GM12878 (cell line): Measurements from ENCODE around the gene TMED1. TPM values are rescaled to one million over a fixed set of nuclear protein-coding genes. Genes with fewer than 3 reads are reported as not detected.
A peak's percentile ranks its signal among the peaks of the same experiment; 100 is the strongest.

Experiments
- ATAC-seq: fragments of 200-7000 bp; cut with Tn5 transposase; 3 replicates; pipeline ENCODE4 v1.9.1; 2020; ENCODE audit warnings: mild to moderate bottlenecking, moderate library complexity
- BruUV-seq: library from RNA; stranded (reverse); fragments of 400-500 nt; replicated peaks from 2 replicates; lab custom pipeline; 2021; lab: Mats Ljungman, UMichigan
- CTCF ChIA-PET: fragments of 300-600 bp; sonication (Branson Sonifier 250); formaldehyde crosslinking; extraction: SDS; loops from one replicate; lab custom pipeline; 2021; ENCODE audit warnings: inconsistent platforms; lab: Yijun Ruan, JAX
- POLR2A ChIA-PET: fragments of 350-600 bp; formaldehyde crosslinking; extraction: SDS; loops from one replicate; lab custom pipeline; 2021; ENCODE audit warnings: inconsistent platforms; lab: Charles Lee
- RAD21 ChIA-PET: fragments of 300-600 bp; sonication (Branson Sonifier 250); formaldehyde crosslinking; loops from one replicate; lab custom pipeline; 2023; ENCODE audit warnings: antibody characterized with exemption; ENCODE audit not compliant: unreplicated experiment; lab: Charles Lee
- SMC1A ChIA-PET: fragments of 300-600 bp; sonication (Branson Sonifier 250); formaldehyde crosslinking; loops from one replicate; lab custom pipeline; 2023; ENCODE audit not compliant: unreplicated experiment, uncharacterized antibody; lab: Charles Lee
- DNase-seq: peaks from one replicate; pipeline ENCODE4 v3.0.0-alpha.2; 2011; ENCODE audit warnings: low read depth, low spot score
- FAIRE-seq: peaks from 3 replicates; lab custom pipeline; 2011; peaks lifted over from hg19 to GRCh38; lab: Jason Lieb, UNC
- H2AFZ ChIP-seq: 2 replicates; pipeline ENCODE4 v1.6.0; 2011; ENCODE audit warnings: low read depth, low read length, control low read depth; ENCODE audit not compliant: control insufficient read depth
- H3K27ac ChIP-seq: 2 replicates; pipeline ENCODE4 v1.5.1; 2011; ENCODE audit warnings: control low read depth; ENCODE audit not compliant: control insufficient read depth, insufficient read depth
- H3K27me3 ChIP-seq, 2 experiments: replicated peaks in 1 of 2; 2 replicates each; pipeline versions ENCODE4 v1.6.0 to v1.6.1; 2011; ENCODE audit warnings: low read length in 1 of 2; ENCODE audit not compliant: control insufficient read depth in 2 of 2, insufficient read depth in 2 of 2
- H3K36me3 ChIP-seq, 2 experiments: 2 replicates each; pipeline ENCODE4 v1.5.1; 2011; ENCODE audit warnings: low read length in 1 of 2; ENCODE audit not compliant: control insufficient read depth in 2 of 2, insufficient read depth in 2 of 2
- H3K4me1 ChIP-seq: 2 replicates; pipeline ENCODE4 v1.6.1; 2011; ENCODE audit warnings: mild to moderate bottlenecking, low read length, moderate library complexity, mixed read lengths; ENCODE audit not compliant: control insufficient read depth, insufficient read depth
- H3K4me2 ChIP-seq: 2 replicates; pipeline ENCODE4 v1.6.0; 2011; ENCODE audit warnings: control low read depth; ENCODE audit not compliant: control insufficient read depth, insufficient read depth
- H3K4me3 ChIP-seq: fragments of 200-600 bp; sonication (generic); 2 replicates; pipeline ENCODE4 v1.5.1; 2016
- H3K79me2 ChIP-seq: 2 replicates; pipeline ENCODE4 v1.6.0; 2011; ENCODE audit warnings: low read length; ENCODE audit not compliant: control insufficient read depth, insufficient read depth
- H3K9ac ChIP-seq: 2 replicates; pipeline ENCODE4 v1.8.0; 2011; ENCODE audit warnings: low read length, control low read depth, mixed read lengths; ENCODE audit not compliant: control insufficient read depth, insufficient read depth
- H3K9me3 ChIP-seq: replicated peaks from 3 replicates; pipeline ENCODE4 v1.5.1; 2011; ENCODE audit warnings: mild to moderate bottlenecking, low read length; ENCODE audit not compliant: control insufficient read depth, insufficient read depth
- H4K20me1 ChIP-seq: 2 replicates; pipeline ENCODE4 v1.6.0; 2011; ENCODE audit not compliant: control insufficient read depth, insufficient read depth
- CHD1 ChIP-seq: IDR thresholded peaks from 2 replicates; pipeline ENCODE4 v1.6.1; 2012; ENCODE audit warnings: low read depth, low read length, improper control_type of control experiment
- EZH2 ChIP-seq: IDR thresholded peaks from 2 replicates; pipeline ENCODE4 v1.6.1; 2012; ENCODE audit warnings: low read depth, mild to moderate bottlenecking, control low read depth, inconsistent platforms, low read length, borderline replicate concordance; ENCODE audit not compliant: control insufficient read depth
- JUNB ChIP-seq: IDR thresholded peaks from 2 replicates; pipeline ENCODE4 v1.6.1; 2016; ENCODE audit warnings: antibody characterized with exemption, mild to moderate bottlenecking
- MTA2 ChIP-seq: fragments of 450-650 bp; IDR thresholded peaks from 2 replicates; pipeline ENCODE4 v1.6.1; 2016; ENCODE audit warnings: low read depth, mild to moderate bottlenecking, moderate library complexity
- TCF3 ChIP-seq: IDR thresholded peaks from 2 replicates; pipeline ENCODE4 v1.6.1; 2012; ENCODE audit warnings: low read depth, mild to moderate bottlenecking, low read length, borderline replicate concordance; ENCODE audit not compliant: insufficient read depth
- WGBS: methylation state at CpG from one replicate; pipeline ENCODE4 v1.1.6; 2016; ENCODE audit warnings: low lambda C conversion rate; ENCODE audit not compliant: insufficient replicate concordance, insufficient coverage; ENCODE audit errors: missing lambda C conversion rate; 5-methylcytosine and 5-hydroxymethylcytosine counted together
- in situ Hi-C: fragments of 300-500 bp; cut with MboI; formaldehyde crosslinking; loops from 9 replicates; pipeline ENCODE4 v1.14.3; 2018; ENCODE audit warnings: mixed read lengths
- intact Hi-C: fragments of 100-400 bp; cut with micrococcal nuclease; formaldehyde crosslinking; loops from one replicate; pipeline ENCODE4 v1.14.2; 2022; ENCODE audit not compliant: unreplicated experiment
- polyA plus RNA-seq, 11 experiments: library from polyadenylated mRNA; depleted of rRNA in 4 of 11; unstranded in 6 of 11; stranded (reverse) in 5 of 11; fragments of >200 nt; fragmentation: Nextera tagmentation in 4 of 11; fragmentation: Illumina TruSeq in 1 of 11; extraction: Ambion mirVana in 4 of 11; extraction: Trizol in 1 of 11; gene quantifications; 1 replicate in 1 of 11; 2 replicates in 10 of 11; pipeline versions ENCODE4 v1.2.1 to v1.2.3, GENCODE V29; 2011 to 2016; ENCODE audit warnings: inconsistent platforms in 2 of 11, missing spikeins in 2 of 11, low read depth in 1 of 11
- total RNA-seq, 4 experiments: library from RNA; depleted of rRNA in 3 of 4; stranded (reverse); fragments of >200 nt in 3 of 4; fragmentation: Illumina TruSeq in 1 of 4; extraction: Trizol in 1 of 4; gene quantifications; 2 replicates each; pipeline versions ENCODE4 v1.2.1 to v1.2.3, GENCODE V29; 2013 to 2021
- TF ChIP-seq, protein P1 (sequence below), 3 experiments: IDR thresholded peaks in 2 of 3; conservative IDR thresholded peaks in 1 of 3; 2 replicates each; pipeline ENCODE4 v1.5.1; 2011; ENCODE audit warnings: low read depth in 3 of 3, low read length in 3 of 3, mild to moderate bottlenecking in 3 of 3, control low read depth in 2 of 3, moderate library complexity in 2 of 3, inconsistent platforms in 1 of 3, mixed read lengths in 1 of 3; ENCODE audit not compliant: control insufficient read depth in 2 of 3, insufficient read depth in 1 of 3; ENCODE audit errors: extremely low read depth in 1 of 3
- TF ChIP-seq, protein P2 (sequence below): IDR thresholded peaks from 2 replicates; pipeline ENCODE4 v1.6.1; 2012; ENCODE audit warnings: mild to moderate bottlenecking, low read depth, low read length

The TMED1 gene
- total and polyA plus RNA-seq, 10 of the 15 experiments (the other 5 are each of a cell fraction or from before 2014, with no cell fraction given) = 0.60 to 23.1 (median 12.3) TPM

DNA sequence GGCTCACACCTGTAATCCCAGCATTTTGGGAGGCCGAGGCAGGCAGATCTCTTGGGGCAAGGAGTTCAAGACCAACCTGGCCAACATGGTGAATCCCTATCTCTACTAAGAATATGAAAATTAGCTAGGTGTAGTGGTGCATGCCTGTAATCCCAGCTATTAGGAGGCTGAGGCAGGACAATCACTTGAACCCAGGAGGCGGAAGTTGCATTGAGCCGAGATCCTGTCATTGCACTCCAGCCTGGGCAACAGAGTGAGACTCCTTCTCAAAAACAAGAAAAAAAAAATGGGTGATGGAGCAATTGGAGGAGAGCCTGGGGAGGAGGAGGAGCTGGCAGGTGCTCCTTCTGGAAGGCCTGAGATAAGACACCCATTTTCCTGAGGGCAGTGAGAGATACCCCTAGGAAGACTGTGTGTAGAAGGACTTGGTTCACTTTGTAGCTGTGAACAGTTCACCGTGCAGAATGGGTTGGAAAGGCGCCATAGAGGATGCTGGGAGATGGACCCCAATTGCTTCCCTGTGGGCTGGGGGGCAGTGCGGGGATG lies 26.6 kb upstream of the TMED1 start:
- Histone ChIP-seq H3K4me2 (no peak overlapping the region), H2AFZ (no peak overlapping the region), H3K9ac (no peak overlapping the region), H3K4me3 (no peak overlapping the region), H3K4me1 (peaks cover under 1% of the 10 kb centered on the region), H3K27ac (no peak overlapping the region), H3K9me3 (no peaks in the 10 kb centered on the region), H3K27me3 (no peaks in the 10 kb centered on the region), H4K20me1 (no peaks in the 10 kb centered on the region), H3K79me2 (no peaks in the 10 kb centered on the region), H3K36me3 (no peaks in the 10 kb centered on the region)
- ChIA-PET SMC1A (interaction anchor here (2.9 to 6.9 kb wide), 2 partner anchors 144 to 160 kb away, joined by 17 to 102 read pairs; partner anchors contain the start of genes DNM2 and QTRT1), RAD21 (interaction anchor here (1.1 to 2.4 kb wide), 2 partner anchors 145 to 161 kb away, joined by 5 to 38 read pairs; partner anchors contain the start of genes DNM2 and QTRT1), POLR2A (interaction anchor here (0.6 to 4.6 kb wide), 2 partner anchors 34 to 144 kb away, joined by 5 to 34 read pairs; partner anchors contain the start of gene DNM2), CTCF (interaction anchor here (0.6 to 7.5 kb wide), 6 partner anchors 8 to 219 kb away, joined by 3 to 211 read pairs (median 26); partner anchors contain the start of genes C19orf38, DNM2 and TMED1)
- no peak for ATAC-seq
- no TSS peak for BruUV-seq
- DNase-seq = no peak
- WGBS = 84% methylated on average over 6 of the region's 6 CpGs
- intact Hi-C loops (no loop called here), in situ Hi-C loops (loop anchor here (5.0 kb wide), 1 partner anchor 145 kb away; the partner anchor contains the start of gene DNM2)
- FAIRE-seq = no peak
- no peak for TF ChIP-seq CHD1
- TF ChIP-seq JUNB = no peak

DNA sequence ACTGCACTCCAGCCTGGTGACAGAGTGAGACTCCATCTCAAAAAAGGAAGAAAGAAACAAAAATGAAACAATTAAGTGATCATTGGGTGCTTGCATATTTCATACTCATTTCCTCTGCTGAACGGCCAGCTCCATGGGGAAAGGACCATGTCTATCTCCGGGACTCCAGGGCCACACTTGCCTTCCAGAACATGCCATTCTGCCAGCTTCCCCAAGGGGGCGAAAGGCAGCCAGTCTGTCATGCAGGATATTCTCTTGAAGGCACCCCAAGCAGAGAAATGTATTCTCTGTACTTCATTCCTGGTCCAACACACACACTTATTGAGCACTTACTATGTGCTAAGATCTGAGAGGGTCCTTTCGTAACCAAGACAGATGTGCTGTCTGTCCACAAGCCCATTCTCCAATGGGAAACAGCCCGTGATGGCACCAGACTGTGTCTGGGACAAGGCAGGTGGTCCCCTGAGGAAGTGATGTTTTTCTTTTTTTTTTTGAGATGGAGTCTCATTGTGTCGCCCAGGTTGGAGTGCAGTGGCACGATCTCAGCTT lies 25.2 kb upstream of the TMED1 start:
- POLR2A ChIA-PET = interaction anchor here (0.6 to 0.7 kb wide), 2 partner anchors 10 to 430 kb away, joined by 4 to 5 read pairs; partner anchors contain the start of gene CARM1
- FAIRE-seq (peak; percentile 57), DNase-seq (no peak), ATAC-seq (peak; percentile 43; the same call in 2 of the 3 replicates)
- no peak for TF ChIP-seq MTA2
- TF ChIP-seq EZH2 = no peak
- TF ChIP-seq, protein P1, sequence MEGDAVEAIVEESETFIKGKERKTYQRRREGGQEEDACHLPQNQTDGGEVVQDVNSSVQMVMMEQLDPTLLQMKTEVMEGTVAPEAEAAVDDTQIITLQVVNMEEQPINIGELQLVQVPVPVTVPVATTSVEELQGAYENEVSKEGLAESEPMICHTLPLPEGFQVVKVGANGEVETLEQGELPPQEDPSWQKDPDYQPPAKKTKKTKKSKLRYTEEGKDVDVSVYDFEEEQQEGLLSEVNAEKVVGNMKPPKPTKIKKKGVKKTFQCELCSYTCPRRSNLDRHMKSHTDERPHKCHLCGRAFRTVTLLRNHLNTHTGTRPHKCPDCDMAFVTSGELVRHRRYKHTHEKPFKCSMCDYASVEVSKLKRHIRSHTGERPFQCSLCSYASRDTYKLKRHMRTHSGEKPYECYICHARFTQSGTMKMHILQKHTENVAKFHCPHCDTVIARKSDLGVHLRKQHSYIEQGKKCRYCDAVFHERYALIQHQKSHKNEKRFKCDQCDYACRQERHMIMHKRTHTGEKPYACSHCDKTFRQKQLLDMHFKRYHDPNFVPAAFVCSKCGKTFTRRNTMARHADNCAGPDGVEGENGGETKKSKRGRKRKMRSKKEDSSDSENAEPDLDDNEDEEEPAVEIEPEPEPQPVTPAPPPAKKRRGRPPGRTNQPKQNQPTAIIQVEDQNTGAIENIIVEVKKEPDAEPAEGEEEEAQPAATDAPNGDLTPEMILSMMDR (IDR thresholded peaks at IDR 0.05 in 2 of 3, conservative IDR thresholded peaks at IDR 0.05 in 1 of 3; ENCODE audit: control insufficient read depth in 2 of 3, extremely low read depth in 1 of 3, insufficient read depth in 1 of 3, low read depth in 3 of 3, low read length in 3 of 3) = peak; percentile 31 to 57 (median 54); a peak in 5 of 6 replicates
- no peak for TF ChIP-seq TCF3
- TF ChIP-seq, protein P2, sequence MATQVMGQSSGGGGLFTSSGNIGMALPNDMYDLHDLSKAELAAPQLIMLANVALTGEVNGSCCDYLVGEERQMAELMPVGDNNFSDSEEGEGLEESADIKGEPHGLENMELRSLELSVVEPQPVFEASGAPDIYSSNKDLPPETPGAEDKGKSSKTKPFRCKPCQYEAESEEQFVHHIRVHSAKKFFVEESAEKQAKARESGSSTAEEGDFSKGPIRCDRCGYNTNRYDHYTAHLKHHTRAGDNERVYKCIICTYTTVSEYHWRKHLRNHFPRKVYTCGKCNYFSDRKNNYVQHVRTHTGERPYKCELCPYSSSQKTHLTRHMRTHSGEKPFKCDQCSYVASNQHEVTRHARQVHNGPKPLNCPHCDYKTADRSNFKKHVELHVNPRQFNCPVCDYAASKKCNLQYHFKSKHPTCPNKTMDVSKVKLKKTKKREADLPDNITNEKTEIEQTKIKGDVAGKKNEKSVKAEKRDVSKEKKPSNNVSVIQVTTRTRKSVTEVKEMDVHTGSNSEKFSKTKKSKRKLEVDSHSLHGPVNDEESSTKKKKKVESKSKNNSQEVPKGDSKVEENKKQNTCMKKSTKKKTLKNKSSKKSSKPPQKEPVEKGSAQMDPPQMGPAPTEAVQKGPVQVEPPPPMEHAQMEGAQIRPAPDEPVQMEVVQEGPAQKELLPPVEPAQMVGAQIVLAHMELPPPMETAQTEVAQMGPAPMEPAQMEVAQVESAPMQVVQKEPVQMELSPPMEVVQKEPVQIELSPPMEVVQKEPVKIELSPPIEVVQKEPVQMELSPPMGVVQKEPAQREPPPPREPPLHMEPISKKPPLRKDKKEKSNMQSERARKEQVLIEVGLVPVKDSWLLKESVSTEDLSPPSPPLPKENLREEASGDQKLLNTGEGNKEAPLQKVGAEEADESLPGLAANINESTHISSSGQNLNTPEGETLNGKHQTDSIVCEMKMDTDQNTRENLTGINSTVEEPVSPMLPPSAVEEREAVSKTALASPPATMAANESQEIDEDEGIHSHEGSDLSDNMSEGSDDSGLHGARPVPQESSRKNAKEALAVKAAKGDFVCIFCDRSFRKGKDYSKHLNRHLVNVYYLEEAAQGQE = no peak
- Histone ChIP-seq H3K79me2 (no peaks in the 10 kb centered on the region), H3K4me1 (no peaks in the 10 kb centered on the region; the same call in none of the 2 replicates), H3K27me3 (no peaks in the 10 kb centered on the region), H3K4me2 (no peak overlapping the region), H3K36me3 (no peaks in the 10 kb centered on the region), H3K4me3 (no peak overlapping the region), H2AFZ (no peak overlapping the region), H3K27ac (no peak overlapping the region), H4K20me1 (no peaks in the 10 kb centered on the region), H3K9ac (no peak overlapping the region), H3K9me3 (no peaks in the 10 kb centered on the region)
- in situ Hi-C loops = loop anchor here (5.0 kb wide), 1 partner anchor 144 kb away; the partner anchor contains the start of gene DNM2
- SMC1A ChIA-PET = interaction anchor here (0.7 to 1.2 kb wide), 2 partner anchors 25 to 143 kb away, joined by 3 to 4 read pairs; partner anchors contain the start of genes DNM2 and TMED1
- intact Hi-C loops = no loop called here
- 47% methylated on average over 7 of the region's 7 CpGs for WGBS
- CTCF ChIA-PET = interaction anchor here (0.6 to 2.7 kb wide), 9 partner anchors 9 to 159 kb away, joined by 3 to 14 read pairs (median 4); partner anchors contain the start of genes DNM2, QTRT1 and TMED1
- BruUV-seq = no TSS peak
- RAD21 ChIA-PET = interaction anchor here (0.8 to 1.7 kb wide), 3 partner anchors 25 to 160 kb away, joined by 4 to 6 read pairs (median 5); partner anchors contain the start of genes DNM2, QTRT1 and TMED1
